Activated CD8-positive, alpha-beta memory T cell treated with anti-CD3 and anti-CD28 coated beads, Interleukin-2, amount 50 U/mL, for 1 hour (primary cell): ENCODE measurements around the gene LHX8.
"Not testable (repeated sequence)": the region's sequence is repeated elsewhere in the genome, so short reads cannot be mapped to it uniquely, and the experiment has no call there.

Source experiments
- DNase-seq: peaks from one replicate; pipeline ENCODE4 v3.0.0-alpha.2; 2020; ENCODE audit errors: extremely low read depth

The LHX8 gene

GRCh38 chr1:75132812-75133619, 1.2 kb upstream of the LHX8 start:
- no peak for DNase-seq

DNA sequence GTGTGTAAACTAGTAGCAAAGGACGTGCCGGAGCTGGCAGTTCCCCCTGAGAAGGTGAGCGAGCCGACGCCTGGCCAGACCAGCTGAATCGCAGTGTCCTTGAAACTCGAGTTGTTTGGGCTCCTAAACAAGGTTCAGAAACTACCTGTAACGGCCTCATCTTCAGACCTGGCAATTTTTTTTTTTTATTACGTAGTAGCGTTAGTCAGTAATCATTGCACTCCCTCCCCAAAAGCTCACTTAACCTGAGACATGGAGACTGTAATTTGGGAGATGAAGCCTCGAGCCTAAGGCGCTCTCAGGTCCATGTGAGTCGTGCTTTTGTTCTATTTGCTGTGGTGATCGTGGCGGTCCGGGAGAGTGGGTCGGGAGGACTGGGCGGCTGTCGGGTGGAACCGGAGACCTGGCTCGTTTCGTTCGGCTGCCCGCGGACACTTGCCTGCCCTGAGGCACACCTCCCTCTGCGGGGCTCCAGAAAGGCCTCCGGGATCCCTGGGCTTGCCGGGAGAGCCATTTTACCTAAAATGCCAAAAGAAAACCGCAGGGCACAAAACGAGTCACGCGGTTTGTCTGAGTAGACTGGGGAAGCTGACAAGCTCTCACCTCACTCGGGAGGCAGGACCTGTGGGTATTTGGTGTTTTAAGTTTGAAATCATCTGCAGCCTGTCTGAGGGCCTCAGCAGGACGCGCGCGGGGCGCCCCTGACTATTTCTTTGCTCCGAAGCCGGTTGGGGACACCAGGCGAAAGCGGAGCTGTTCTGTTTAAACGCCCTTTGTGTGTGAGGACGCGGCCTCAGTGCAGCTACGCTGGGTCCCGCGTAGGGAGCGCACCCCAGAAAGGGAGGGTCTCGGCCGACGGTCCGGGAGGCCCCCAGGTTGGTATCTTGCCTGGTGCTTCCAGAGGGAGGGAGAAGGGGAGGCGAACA, 722 bp downstream of the LHX8 start:
- no peak for DNase-seq

GRCh38 chr1:75135573-75136194, 1.5 kb downstream of the LHX8 start:
- no peak for DNase-seq

DNA sequence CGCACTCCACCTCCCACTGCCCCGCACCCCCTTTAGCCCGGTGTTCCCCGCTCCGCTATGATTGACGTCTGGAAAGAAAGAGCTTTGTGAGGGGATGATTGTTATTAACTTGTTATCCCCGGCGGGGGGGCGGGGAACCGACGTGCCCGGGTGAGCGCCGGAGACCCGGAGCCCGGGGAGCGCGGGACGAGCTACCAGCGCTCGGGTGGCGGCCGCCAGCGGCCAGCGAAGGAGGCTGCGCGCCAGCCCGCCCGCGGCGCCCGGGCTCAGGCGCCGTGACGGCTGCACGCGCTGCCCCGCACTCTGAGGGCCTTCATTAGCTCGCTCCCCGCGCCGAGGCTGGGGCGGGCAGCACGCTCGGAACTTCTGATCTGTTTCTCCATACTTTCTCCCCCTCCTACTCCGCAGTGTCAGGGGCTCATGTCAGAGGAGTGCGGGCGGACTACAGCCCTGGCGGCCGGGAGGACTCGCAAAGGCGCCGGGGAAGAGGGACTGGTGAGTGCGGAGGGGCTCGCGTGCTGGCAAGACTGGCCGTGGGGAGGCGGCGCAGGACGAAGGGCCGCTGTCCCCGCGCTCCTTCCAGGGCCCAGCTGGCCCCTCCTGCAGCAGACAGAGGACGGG, 2.1 kb downstream of the LHX8 start:
- DNase-seq, result no peak

DNA sequence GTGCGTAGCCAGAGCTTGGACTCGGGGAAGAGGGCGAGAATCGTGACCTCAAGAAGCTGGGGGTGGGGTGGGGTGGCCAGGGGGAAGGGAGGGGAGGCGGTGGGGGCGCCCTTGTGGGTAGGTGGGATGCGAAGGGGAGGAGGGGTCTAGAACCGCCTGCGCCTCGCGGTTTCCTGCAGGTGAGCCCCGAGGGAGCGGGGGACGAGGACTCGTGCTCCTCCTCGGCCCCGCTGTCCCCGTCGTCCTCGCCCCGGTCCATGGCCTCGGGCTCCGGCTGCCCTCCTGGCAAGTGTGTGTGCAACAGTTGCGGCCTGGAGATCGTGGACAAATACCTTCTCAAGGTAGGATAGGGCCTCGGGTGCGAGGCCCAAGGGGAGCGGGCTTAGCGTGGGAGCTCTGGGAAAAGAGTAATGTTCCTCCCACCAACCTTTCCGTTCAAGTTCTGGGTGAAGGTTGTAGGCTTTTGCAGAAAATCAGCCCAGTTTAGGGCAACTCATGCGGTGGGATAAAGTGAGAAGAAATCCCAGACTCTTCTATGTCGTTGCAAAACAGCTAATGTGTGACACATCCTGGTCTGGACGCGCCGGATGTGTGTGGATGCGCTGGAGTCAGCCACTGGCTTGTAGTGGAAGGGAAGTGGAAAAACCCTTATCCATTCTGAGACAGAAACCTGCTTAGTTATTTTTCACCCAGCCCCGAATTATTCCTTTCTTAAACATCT, 2.9 kb downstream of the LHX8 start:
- no peak for DNase-seq

DNA sequence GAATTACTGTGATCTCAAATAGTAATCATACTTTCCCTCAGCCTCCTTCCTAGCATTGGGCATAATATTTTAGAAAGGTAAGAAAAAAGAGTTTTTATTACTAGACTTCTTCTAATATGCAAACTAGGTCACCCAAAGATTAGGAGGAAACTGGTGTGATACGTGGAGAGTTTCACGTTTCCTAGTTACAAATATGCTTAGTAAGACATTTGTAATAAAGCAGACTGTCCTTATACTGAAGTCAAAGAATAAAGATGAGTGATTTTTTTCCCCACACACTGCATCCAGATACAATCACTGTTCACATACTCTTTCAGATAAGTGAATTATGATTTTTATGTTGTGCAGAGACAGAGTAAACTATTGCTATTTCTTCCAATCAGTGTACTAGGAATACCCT, 17.9 kb downstream of the LHX8 start:
- no peak for DNase-seq

DNA sequence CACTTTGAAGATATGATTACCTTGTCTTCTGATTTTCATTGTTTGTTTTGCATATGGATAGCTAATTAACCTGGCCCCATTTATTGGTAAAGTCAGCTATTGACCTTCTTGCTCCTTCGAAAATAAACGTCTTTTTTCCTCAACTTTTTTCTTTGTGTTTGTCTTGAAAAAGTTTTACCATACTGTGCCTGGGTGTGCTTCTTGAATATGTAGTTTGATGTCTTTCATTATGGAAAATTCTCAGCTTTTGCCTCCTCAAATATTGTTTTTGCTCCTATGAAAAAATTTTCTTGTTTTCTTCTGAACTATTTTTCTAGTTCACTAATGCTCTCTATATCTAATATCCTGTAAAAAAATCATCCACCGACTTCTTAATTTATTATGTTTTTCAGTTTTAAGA, 25.0 kb downstream of the LHX8 start:
- DNase-seq, result no peak

DNA sequence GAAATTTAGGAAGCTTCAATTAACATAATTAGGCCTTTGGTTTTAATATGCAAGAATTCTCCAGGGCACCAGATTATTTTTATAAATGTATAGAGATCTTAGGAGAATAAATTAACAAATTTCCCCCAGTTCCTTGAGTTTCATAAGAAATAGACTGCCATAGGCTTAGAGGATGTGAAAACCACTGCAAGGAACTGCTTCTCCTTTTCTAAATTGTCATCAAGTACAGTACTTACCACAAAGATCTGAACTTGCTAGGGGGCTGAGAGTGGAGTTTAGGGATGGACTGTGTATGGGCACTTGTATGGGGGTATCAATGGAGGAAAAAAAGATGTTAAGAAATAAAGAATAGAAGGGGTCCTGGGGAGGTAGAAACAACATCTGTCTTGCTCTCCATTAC, 31.1 kb downstream of the LHX8 start:
- no peak for DNase-seq

- no peak for DNase-seq
Measured at GRCh38 chr1:75166821-75167220, 32.6 kb downstream of the LHX8 start.

GRCh38 chr1:75170011-75170410, 35.8 kb downstream of the LHX8 start:
- DNase-seq, result no peak

GRCh38 chr1:75170981-75171380, 36.8 kb downstream of the LHX8 start:
- DNase-seq, result no peak

GRCh38 chr1:75171876-75172275, 37.7 kb downstream of the LHX8 start:
- no peak for DNase-seq

DNA sequence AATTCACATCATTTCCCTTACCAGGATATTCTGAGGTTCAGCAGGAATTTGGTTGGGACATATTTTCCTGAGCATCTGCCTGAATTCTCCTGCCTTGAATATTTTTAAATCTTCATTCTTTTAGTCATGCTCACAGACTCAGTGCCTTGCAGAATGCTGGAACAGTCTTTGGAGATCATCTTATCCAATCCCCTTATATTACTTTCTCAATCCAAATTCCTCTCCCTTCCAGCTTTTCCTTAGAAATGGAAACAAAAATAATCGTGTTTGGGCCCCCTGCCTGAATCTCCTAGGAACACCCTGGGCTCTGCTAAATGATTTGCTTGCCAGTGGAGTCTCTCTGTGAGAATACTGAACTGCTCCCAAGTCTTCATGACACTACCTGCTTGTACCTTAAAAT, 38.4 kb downstream of the LHX8 start:
- no peak for DNase-seq

DNA sequence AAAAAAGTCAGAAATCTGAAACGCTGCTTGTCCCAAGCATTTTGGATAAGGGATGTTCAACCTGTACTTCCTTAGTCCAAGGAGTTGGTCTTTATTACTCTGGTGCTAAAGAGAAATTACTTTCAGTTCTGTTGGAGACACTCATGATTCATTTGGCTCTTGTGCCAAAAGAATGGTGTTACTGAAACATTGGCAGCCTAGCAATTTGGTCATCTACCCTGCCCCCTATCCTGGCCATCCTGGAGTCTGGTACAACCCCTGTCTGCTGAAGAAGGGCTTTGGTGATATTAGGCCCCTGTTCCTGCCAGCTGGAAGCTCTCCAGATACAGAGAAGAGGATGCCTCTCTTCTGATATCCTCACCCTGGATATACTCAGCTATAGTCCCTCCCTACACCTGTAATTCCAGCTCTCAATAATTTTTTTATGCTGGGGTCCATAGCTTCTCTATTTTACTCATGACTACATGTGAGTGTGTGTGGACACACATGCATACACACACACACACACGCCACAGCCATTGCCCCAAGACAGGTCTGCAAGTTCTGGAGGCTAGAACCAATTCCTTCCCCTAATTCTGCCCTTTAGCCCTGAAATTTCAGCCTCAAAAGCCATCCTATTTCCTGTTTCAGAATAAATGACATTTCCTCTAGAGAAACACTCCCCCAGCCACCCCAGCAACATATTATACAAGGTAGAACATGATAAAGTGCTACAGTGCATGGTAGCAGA, 40.0 kb downstream of the LHX8 start:
- no peak for DNase-seq

GRCh38 chr1:75181214-75181955, 47.2 kb downstream of the LHX8 start:
- DNase-seq, result not testable (repeated sequence)

- DNase-seq, result no peak
Measured at GRCh38 chr1:75188892-75189291, 54.7 kb downstream of the LHX8 start.

- DNase-seq, result no peak
Measured at GRCh38 chr1:75198163-75198562, 64.0 kb downstream of the LHX8 start.

DNA sequence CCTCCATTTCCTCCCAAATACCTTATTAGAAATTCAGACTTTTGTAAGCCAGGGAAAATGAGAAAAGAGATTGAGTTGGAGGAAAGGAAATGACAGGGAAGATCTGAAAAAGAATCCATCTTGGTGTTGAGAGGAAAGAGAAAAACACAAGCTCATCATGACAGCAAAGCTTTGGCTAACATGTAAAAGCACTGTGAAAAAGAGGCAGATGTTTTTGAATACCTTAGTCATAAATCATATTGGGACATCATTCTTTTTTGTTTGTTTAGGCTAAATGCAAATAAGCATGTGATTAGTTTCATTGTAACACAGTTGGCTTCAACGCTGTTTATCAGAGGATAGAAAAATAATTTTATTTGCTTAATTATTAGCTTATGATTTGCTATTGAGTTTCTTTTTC, 64.6 kb downstream of the LHX8 start:
- no peak for DNase-seq

GRCh38 chr1:75202751-75203150, 68.6 kb downstream of the LHX8 start:
- DNase-seq, result no peak
